Breast epithelium (tissue), 3 donors: ENCODE results near the gene MAP2K5.

Experiments used
- POLR2A ChIP-seq: fragments of 450-650 bp; IDR thresholded peaks from one replicate; pipeline ENCODE4 v1.6.1; 2016; ENCODE audit warnings: antibody characterized with exemption, mild to moderate bottlenecking, moderate library complexity
- POLR2AphosphoS5 ChIP-seq, 3 donors: sonication (generic); formaldehyde crosslinking; IDR thresholded peaks; one replicate each; pipeline ENCODE4 v1.6.1; 2017; ENCODE audit warnings: antibody characterized with exemption in 3 of 3

DNA sequence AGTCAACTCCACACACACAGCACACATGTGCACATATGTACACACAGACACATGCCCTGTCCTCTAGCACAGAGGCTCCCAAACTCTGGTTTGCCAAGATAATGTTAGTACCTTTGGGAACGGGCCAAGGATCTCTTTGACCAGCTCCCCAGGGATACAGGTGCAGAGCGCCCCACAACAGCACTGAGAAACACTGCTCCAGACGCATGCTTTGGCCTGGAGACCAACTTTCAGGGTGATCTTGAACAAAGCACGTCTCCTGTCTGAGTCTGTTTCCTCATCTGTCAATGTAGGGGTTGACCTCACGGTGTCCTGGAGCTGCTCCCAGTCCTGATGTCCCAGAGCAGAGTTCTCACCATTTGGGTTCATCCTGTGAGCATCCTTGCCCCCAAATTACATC is 266.9 kb downstream of the MAP2K5 start:
- TF ChIP-seq POLR2A (no peak), POLR2AphosphoS5 (IDR thresholded peaks at IDR 0.05) (no peak)
